GM15510 (cell line): ENCODE data around the gene AEN.

Source experiments
- POLR2A ChIP-seq: IDR thresholded peaks from 3 replicates; pipeline ENCODE4 v1.6.1; 2011; ENCODE audit warnings: borderline replicate concordance; ENCODE audit not compliant: insufficient read length; ENCODE audit errors: extremely low read depth

Gene AEN

GRCh38 chr15:88652456-88653199 is 31.5 kb downstream of the AEN start:
- no peak for TF ChIP-seq POLR2A

DNA sequence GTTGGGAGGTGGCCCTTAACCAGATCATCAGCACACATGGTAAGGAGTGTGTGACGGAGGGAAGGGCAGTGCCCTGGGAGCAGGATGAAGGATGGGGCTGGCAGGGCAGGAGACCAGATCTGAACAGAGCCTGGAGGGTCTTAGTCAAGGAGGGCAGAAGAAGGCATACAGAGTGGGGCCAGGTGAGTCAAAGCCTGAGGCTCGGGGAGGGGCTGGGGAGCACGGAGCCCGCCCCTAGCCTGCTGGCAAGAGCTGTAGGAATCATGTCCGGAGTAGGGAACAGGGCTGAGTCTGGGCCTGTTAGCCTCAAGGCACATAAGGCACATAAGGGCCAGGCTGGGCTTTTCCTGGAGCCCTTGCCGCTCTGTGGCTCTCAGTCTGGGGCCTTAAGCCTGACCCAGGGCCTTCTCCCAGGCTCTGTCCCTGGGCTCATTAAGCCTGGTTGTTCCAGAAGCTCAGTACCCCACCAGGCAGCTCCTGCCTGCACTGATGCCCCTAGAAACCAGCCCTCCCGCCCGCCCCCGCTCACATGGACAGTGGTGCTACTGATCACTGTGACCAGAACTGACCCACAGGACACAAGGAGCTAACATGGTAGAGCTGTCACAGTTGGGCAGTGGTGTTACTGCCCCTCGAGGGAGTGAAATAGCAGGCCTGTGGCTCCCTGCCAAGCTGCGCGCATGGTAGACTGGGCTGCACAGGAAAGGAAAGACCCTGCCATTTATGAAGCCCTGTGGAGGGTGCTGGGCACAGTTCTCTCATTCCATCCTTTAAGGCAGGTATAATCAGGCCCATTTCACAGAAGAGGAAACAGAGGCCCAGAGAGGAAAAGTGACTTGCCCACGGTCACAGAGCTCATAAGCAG is 32.3 kb downstream of the AEN start:
- peak; percentile 12 for TF ChIP-seq POLR2A

GRCh38 chr15:88654430-88655102 is 33.4 kb downstream of the AEN start:
- TF ChIP-seq POLR2A = no peak

- peak; percentile 8 for TF ChIP-seq POLR2A
These were observed 34.0 kb downstream of the AEN start for GRCh38 chr15:88655103-88655553.

- TF ChIP-seq POLR2A = no peak
These were observed 34.8 kb downstream of the AEN start for GRCh38 chr15:88655800-88656488.

DNA sequence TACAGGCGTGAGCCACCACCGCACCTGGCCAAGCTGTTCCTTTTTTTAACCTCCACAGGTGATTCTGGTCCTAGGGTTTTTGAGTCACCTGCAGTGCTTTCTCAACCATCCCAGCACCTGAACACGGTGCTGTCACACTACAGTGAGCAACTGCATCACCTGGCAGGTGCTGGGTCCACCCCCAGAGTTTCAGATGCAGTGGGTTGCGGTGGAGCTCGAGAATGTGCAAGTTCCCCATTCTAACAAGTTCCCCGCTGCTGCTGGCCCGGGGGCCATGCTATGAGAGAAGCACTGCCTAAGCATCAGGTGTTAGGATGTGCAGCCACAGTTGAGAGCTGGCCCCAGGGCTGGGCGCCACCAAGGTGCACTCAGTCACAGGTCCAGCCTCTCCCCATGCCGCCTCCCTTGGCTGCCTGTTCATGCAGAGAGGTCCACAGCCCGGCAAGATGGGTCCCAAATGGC is 35.7 kb downstream of the AEN start:
- TF ChIP-seq POLR2A = no peak

GRCh38 chr15:88657326-88658069 is 36.4 kb downstream of the AEN start:
- TF ChIP-seq POLR2A = no peak

DNA sequence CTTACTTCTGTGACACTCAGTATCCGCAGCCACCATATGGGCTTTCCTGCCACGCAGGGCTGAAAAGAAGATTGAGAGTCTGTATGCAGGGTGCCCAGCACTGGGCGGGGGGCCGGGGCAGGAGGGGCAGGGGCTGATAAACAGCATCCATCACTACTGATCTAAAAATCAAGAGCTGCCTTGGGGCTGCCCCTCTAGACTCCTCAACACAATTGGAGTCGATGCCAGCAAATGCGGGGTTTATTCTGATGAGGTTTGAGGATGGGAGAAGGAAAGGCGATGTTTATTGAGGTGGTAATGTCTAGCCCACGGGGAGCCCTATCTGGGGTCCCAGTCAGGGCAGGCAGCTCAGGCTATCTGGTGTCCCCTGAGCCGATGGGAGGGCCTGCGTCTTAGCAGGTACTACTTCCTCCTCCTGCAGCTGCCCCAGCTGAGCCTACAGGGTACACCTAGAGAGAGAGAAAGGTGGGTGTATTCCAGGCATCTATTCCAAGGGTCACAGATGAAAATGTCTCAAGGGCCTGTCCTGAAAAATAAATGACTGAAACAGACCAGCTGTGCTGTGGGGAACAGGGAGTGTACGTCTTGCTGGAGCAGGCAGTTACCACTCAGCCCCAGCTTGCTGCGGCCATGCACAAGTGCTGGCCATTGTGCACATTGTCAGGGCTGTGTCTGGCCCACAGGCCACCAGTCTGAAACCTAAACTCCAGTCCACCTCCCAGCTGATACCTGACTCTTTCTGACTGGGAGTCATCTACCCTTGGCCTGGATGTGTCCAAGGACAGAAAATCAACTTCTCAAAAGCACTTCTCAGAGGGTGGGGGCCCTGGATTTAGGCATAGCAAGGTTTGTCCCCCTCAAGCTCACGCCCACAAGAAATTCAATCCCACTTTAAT is 37.2 kb downstream of the AEN start:
- no peak for TF ChIP-seq POLR2A

- no peak for TF ChIP-seq POLR2A
These were observed 38.1 kb downstream of the AEN start for GRCh38 chr15:88658972-88659931.

DNA sequence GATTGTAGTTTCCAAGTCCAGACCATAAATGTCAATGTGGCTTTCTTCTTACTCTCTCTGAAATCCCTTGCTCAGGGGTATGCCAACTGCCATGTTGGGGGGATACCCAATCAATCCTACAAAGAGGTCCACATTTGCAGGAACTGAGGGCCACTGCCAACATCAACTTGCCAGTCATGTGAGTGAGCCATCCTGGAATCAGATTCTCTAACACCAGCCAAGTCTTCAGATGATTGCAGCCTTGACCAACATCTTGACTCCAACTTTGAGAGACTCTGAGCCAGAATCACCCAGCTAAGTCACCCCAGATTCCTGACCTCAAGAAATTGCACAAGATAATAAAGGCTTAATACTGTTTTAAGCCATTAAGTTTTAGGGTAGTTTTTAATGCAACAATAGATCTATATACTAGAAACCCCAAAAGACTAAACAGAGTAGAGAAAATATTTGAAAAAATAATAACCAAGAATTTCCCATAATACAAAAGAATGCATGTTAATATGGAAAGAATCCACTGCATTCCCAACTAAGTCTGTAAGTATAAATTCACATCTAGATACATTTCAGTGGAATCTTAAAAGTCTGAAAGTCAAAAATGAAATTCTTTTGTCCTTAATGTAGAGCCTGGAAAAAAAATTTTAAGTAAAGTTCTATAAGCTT is 40.0 kb downstream of the AEN start:
- no peak for TF ChIP-seq POLR2A
